HG02852 (cell line): Measurements from ENCODE around the gene AMER2.
A peak's percentile ranks its signal among the peaks of the same experiment; 100 is the strongest.
"Not testable (repeated sequence)": the region's sequence is repeated elsewhere in the genome, so short reads cannot be mapped to it uniquely, and the experiment has no call there.

Experiments
- ATAC-seq: cut with Tn5 transposase; IDR thresholded peaks from one replicate; pipeline ENCODE4 v1.9.1; 2021; ENCODE audit warnings: mild to moderate bottlenecking, moderate library complexity; ENCODE audit not compliant: unreplicated experiment

The AMER2 gene

DNA sequence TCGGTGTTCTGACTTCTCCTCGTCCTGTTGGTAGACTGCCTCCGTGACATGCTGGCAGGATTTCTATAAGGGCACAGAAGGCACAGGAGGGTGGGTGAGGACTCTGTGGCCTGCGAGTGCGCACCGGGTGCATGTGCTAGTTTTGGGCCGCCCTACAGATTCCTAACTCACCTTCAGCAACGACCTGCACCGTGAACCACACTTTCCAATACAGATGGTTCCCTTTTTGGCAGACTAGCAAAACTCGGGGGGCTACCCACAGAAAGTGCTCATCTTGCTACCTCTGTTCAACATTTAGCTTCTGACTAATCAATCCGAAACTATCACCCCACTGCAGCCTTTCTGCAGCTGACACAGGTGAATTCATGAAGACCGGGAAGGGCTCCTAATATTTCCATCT lies 14.1 kb upstream of the AMER2 start:
- no peak for ATAC-seq

- ATAC-seq, result peak; percentile 37
Observed at GRCh38 chr13:25181597-25181996, 9.5 kb upstream of the AMER2 start.

GRCh38 chr13:25180775-25181537 lies 8.9 kb upstream of the AMER2 start:
- ATAC-seq, result peak; percentile 65

DNA sequence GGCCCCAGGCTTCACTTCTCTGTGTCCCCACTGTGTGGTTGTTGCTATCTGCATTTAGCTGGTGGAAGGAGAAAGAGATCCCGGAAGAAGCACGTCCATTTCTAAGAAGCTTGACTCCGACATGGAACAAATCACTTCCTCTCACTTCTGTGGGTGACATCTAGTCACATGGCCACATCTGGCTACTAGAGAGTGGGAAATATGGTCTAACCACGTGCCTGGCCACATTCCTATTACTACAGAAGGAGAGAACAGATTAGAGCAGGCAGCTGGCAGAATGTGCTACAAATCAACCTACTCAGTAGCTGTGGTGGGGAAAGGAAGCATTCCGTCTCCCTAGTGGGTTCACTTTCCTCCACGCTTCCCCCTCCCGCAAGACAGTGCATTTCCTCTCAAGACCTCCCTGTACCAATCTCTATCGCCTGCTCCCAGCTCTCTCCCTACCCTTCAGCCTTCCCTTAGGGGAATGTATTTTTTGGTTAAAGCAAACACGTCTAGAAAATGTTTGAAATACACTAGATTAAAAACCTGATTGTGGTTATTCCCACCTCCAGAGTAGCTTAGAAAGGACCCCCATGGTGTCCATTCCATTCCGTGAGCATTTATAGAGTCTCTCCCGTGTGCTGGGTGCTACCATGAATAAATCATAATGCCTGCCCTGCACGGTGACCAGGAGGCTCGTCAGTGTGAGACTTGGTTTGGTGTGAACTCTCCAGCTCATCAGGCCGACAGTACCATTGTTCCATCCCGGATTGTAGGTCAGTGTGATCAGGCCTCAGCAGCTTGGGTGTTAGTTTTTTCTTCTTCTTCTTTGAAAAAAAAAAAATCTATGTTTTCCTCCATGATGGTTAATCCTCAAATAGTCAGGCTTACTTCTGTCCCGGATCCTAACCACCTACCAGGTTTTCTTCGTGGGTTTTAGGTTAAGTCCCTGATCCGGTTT lies 8.0 kb upstream of the AMER2 start:
- no peak for ATAC-seq

- no peak for ATAC-seq
Observed at GRCh38 chr13:25179011-25179410, 6.9 kb upstream of the AMER2 start.

- no peak for ATAC-seq
Observed at GRCh38 chr13:25178070-25178469, 6.0 kb upstream of the AMER2 start.

DNA sequence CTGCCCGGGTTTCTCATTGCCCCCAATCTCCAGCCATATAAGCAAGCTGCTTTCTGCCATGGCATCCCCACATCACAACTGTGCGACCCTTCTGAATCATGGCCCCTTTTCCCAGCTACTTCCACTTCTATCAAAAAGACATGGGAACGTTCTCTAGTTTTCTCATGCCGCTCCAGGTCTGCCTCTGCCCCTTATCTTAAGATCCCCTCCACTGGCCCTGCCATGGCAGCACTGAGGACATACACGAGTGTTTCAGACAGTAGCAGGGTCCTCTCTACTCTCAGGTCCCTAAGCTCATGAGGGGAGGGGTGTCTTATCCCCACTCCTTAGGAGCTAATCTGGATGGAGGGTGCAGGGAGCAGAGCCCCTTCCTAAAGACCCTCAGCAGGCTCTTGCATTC lies 5.5 kb upstream of the AMER2 start:
- ATAC-seq, result no peak

DNA sequence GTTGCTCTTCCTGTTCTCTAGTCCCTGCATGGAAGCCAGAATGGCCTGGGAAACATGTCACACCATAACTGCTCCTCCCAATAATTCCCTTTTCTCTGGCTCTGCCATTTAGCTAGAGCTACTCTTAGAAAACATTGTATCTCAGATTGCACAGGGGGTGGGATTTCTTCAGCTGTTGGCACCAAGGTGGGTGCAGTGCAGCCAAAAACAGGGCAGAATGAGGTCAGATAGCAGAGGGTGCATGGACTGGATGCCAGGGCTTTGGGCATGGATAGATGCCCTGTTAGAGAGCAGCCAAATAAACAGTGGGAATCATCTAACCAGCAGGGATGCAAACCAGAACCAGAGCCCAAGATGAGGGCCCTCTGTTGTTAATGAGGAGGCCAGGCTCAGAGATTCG lies 4.9 kb upstream of the AMER2 start:
- ATAC-seq, result no peak

DNA sequence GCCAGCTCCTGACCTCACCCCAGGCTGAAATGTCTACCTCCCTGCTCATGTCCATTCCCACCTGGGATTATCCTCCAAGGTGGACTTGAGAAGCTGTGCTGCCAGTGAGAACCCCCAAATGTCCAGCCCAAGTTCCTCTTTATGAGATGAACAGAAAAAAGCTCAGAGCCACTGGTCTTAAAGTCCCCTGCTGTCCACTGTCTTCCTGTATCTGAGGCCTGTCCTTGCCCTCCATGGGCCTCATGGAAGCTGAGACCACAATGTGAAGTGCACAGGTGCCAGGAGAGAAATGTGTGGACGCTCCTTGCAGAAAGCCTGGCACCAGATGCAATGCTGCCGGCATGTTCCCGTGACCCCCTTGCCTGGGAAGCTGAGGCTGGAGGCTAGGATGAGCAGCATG lies 3.3 kb upstream of the AMER2 start:
- ATAC-seq, result no peak

DNA sequence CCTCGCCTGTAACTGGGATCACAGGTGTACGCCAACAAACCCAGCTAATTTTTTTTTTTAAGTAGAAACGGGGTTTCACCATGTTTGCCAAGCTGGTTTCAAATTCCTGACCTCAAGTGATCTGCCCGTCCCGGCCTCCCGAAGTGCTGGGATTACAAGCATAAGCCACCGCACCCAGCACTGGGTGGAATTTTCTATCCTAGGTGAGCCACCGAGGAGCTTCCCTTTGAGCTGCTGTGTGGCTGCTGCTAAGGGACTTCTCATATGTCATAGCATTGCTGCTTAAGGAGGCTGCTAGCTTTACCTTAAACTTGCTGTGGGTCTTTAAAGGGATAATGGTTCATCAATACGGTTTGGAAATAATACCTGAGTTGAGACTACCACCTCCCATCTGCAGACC lies 2.9 kb upstream of the AMER2 start:
- no peak for ATAC-seq

DNA sequence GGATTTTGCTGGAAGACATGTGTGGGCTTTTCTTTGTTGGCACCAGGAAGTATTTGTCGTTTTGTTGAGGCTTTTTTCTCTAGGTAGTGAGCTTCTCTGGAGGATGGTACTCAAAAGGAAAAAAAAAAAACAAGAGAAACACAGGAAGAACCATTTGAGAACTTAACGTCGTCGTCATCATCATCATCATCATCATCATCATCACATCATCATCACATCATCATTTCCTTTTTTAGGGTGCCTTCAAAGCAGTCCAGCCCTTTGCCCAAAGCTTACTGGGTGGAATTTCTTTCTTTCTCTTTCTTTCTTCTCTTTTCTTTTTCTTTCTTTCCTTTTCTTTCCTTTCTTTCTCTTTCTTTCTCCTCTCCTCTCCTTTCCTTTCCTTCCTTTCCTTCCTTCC lies 2.2 kb upstream of the AMER2 start:
- no peak for ATAC-seq

- no peak for ATAC-seq
Observed at GRCh38 chr13:25172303-25172630, 179 bp upstream of the AMER2 start.

GRCh38 chr13:25171170-25171516 lies 945 bp downstream of the AMER2 start:
- ATAC-seq, result no peak

GRCh38 chr13:25170554-25171111 lies 1.5 kb downstream of the AMER2 start:
- no peak for ATAC-seq

DNA sequence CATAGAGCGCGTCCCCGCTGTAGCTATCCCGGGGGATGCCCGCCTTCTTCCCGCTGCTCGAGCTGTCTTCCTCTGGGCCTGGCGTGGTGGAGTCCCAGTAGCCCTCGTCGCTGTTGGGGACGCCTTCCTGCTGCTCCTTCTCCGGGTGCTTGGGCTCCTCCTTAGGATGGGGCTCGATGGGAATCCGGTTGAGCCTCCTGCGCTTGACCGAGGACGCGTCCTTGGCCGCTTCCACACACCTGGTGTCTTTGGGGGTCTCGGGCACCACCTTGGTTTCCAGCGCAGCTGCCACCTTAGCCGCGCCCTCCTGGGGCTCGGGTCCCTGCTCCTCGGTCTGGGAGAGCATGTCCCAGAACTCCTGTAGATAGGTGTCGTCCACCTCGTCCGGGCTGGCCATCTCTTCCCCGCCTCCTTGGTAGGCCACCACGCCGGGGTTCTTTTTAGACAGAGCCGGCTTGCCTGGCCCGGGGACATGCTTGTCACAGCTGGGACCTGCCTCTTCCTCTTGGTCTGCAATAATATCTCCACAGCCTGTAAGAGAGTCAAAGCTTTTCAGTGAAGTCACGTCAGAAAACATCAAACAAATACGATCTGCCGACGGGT lies 2.0 kb downstream of the AMER2 start:
- ATAC-seq, result no peak

DNA sequence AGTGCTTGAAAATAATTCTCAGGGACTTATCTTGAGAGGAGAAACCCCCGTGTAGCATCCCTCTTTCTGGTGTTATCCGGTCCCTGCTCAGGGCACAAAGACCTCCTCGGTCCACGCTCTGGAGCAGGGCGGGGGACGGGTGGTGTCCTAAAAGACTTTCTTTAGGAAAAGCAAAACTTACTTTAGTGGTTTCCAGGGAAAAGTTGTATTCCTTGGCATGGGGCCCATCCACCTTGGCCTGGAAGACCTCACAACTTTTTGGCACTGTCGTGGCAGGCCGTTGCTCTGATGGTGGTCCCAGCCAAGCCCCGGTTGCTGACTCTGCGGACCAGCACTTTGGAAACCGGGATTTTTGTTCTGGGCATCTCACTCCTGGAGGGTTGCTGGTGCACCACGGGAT lies 2.7 kb downstream of the AMER2 start:
- ATAC-seq, result no peak

DNA sequence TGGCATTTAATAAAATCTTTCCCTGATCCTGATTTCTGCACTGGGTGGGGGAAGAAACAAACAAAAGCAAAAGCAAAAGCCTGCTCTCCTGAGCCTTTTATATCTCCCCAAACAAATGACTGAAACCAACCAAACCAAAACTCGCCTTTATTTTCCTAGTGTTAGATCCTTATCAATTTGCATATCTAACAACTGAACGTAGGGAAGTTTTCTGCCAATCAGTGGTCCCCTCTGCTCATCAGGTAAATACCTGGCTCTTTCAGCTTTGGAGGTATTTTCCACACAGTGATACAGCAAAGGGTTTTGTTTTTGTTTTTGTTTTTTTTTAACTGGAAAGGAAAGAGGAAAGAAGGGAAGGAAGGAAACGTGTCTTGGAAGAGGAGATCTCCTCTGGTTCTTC lies 3.3 kb downstream of the AMER2 start:
- no peak for ATAC-seq

- ATAC-seq, result no peak
Observed at GRCh38 chr13:25167382-25168174, 4.5 kb downstream of the AMER2 start.

- ATAC-seq, result no peak
Observed at GRCh38 chr13:25166306-25166705, 5.8 kb downstream of the AMER2 start.

GRCh38 chr13:25165663-25166062 lies 6.4 kb downstream of the AMER2 start:
- ATAC-seq, result no peak

DNA sequence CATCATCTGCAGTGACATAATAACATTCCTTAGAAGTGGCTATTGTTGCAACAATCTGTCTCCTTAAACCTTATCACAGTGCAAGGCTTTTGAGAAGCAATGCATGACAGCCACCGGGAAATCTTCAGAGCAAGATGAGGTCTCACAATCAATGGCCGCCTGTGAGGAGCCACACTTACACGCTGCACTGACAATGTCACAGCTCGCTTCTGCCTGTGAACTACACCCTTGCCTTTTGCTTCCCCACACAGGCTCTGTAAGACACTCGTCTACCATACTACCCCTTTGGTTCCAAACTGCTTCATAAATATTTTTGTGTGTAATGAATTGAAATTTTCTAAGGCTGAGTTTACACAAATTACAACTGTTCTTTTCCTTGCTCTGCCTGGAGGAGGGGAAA lies 6.9 kb downstream of the AMER2 start:
- ATAC-seq, result not testable (repeated sequence)
